Measurements from ENCODE around the gene CACNA2D2.

CACNA2D2 gene

DNA sequence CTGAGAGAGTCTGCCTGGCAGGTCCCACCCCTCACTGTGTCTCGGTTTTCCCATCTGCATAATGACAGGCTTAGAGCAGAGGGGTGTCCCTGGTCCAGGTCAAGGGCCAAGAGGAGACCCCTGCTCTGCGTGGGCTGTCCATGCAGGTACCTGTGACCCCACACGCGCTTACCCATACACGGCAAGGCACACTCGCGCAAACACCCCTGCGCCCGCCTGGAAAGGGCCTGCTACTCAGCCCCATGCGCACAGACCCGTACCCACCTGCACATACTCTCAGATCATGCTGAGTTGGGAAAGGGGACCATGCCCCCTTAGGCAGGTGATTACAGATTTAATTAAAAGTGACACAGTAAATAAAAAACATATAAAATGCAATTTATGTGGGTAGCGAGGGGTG is 120.7 kb downstream of the CACNA2D2 start:
- TF ChIP-seq, protein P1, sequence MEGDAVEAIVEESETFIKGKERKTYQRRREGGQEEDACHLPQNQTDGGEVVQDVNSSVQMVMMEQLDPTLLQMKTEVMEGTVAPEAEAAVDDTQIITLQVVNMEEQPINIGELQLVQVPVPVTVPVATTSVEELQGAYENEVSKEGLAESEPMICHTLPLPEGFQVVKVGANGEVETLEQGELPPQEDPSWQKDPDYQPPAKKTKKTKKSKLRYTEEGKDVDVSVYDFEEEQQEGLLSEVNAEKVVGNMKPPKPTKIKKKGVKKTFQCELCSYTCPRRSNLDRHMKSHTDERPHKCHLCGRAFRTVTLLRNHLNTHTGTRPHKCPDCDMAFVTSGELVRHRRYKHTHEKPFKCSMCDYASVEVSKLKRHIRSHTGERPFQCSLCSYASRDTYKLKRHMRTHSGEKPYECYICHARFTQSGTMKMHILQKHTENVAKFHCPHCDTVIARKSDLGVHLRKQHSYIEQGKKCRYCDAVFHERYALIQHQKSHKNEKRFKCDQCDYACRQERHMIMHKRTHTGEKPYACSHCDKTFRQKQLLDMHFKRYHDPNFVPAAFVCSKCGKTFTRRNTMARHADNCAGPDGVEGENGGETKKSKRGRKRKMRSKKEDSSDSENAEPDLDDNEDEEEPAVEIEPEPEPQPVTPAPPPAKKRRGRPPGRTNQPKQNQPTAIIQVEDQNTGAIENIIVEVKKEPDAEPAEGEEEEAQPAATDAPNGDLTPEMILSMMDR (IDR thresholded peaks at IDR 0.05; ENCODE audit: low read length, missing control alignments): no peak
- no peak for DNase-seq (ENCODE audit: low read depth)
- H3K4me3 ChIP-seq (replicated peaks; ENCODE audit: low read depth, low read length): no peak overlapping the region

DNA sequence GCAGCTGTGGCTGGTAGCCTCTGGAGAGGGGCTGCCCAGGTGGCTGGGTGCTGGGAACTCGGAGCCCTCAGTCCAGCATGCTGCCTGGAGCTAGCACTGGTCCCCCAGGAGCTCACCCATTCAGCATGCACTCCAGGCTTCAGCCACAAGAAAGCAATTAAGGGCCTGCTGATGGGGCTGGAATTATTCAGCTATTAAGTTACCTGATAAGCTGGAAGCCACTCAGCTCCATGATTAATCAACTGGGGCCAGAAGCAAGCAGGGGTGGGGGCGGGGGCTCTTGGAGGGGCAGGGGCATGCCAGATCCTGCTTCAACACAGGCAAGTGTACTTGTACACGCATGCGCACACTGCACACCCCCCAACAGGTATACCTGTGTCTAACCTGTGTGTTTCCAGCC is 122.1 kb downstream of the CACNA2D2 start:
- no peak overlapping the region for H3K4me3 ChIP-seq (replicated peaks; ENCODE audit: low read depth, low read length)
- TF ChIP-seq, protein P1 (IDR thresholded peaks at IDR 0.05; ENCODE audit: low read length, missing control alignments): no peak
- no peak for DNase-seq (ENCODE audit: low read depth)

DNA sequence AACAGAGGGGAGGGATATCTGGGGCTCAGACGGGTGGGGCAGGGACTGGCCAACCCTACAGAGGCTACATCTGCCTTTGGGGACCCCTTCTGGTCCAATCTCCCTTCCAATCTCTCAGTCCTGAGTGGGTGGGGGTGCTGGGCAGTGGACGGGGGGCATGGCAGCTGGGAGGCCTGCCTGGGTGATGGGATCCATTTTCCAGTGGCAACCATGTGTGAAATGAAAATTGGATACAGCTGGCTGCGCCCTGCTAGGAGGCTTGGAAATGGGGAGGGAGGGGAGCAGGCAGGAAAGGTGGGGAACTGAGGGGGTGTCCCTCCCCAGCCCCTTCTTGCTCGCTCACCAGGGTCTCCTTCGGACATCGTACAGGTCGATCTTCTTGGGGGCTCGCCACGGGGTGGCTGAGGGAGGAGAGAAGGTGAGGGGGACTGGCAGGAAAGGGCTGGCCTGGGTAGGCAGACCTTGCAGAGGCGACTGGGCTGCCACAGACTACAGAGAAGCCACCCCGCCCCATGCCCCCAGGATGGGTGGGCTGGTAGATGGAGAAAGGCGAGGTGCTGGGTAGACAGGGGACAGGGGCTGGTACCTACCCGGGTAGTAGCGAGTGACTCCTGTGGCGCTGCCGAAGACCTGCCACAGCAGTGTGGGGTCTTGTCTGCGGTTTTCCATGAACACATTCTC is 122.9 kb downstream of the CACNA2D2 start:
- DNase-seq (ENCODE audit: low read depth): no peak

DNA sequence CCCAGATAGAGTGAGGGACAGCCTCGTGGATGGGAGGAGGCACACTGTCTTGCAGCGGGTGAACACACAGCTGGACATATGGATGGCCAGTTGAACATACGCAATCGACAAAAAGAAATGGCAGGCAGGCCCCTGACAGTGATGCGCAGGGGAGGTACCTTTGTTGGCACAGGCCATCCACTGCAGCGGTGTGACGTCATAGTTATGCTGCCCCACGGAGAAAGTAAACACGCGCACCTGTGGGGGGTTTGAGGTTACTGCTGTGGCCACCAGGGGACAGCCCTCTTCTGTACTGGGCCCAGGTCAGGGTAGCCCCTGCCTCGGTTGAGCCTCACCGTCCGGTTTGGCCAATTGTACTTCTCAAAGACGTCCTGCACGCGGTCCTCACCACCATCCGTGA is 124.7 kb downstream of the CACNA2D2 start:
- DNase-seq (ENCODE audit: low read depth): no peak
- H3K4me3 ChIP-seq (replicated peaks; ENCODE audit: low read depth, low read length): no peak overlapping the region
- TF ChIP-seq, protein P1 (IDR thresholded peaks at IDR 0.05; ENCODE audit: low read length, missing control alignments): no peak

More for the DNA sequence above, 122.9 kb downstream of the CACNA2D2 start:
- TF ChIP-seq, protein P1 (IDR thresholded peaks at IDR 0.05; ENCODE audit: low read length, missing control alignments): no peak
- H3K4me3 ChIP-seq (replicated peaks; ENCODE audit: low read depth, low read length): no peak overlapping the region

DNA sequence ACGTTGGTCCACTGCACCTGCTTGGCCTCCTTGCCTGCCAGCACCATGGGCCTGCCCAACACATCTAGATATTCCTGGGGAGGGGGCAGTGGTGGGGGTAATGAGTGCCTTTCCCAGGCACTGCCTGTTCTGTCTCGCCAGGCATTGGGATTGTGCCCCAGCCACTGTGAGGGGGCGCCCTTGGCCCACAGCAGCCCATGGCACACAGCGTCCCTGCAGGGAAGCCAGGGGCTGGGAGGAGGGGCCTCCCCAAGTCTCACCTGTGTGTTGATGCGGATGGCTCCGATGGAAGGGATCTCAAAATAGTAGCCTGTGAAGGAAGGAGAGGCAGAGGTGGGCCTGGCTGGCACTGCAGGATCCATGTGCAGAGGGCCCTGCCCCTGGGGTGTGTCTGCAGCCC is 125.4 kb downstream of the CACNA2D2 start:
- DNase-seq (ENCODE audit: low read depth): no peak
- TF ChIP-seq, protein P1 (IDR thresholded peaks at IDR 0.05; ENCODE audit: low read length, missing control alignments): no peak
- no peak overlapping the region for H3K4me3 ChIP-seq (replicated peaks; ENCODE audit: low read depth, low read length)

DNA sequence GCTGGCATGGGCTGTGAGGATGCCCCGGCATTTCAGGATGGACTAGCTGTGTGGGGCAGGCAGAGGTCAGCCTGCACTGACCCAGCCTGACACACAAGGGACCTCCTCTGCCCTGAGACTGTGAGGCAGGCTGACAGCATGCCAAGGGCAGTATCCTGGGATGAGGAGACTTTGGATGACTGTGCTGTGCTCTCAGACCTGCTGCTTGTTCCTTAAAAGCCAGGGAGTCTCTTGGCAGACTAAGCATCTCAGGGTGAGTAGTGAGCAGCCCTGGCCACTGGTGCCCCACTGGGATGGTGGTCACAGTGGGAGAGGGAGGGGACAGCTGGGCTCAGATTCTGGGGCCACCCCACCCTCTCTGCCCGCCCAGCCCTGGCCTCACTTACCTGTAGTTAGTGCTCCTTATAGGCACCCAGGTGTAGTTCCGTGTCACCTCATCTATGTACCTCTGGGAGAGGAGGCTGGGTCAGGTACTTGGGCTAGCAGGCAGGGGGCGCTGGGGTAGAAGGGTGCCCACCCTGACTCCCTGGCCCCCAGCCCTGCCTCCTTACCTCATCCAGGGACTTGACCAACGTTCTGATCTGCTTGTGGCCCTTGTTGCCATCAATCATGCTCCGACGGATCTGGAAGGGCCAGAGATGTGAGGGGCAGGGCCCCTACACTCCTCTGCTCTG is 128.0 kb downstream of the CACNA2D2 start:
- no peak for DNase-seq (ENCODE audit: low read depth)
- TF ChIP-seq, protein P1 (IDR thresholded peaks at IDR 0.05; ENCODE audit: low read length, missing control alignments): no peak
- no peak overlapping the region for H3K4me3 ChIP-seq (replicated peaks; ENCODE audit: low read depth, low read length)
